K562 (cell line): ENCODE measurements around the gene FOXN3. TPM values are rescaled to one million over a fixed set of nuclear protein-coding genes. Genes with fewer than 3 reads are reported as not detected.

Source experiments
- ATAC-seq: fragments of 200-7000 bp; cut with Tn5 transposase; 3 replicates; pipeline ENCODE4 v1.9.1; 2020; ENCODE audit warnings: moderate library complexity
- BruUV-seq: library from RNA; stranded (reverse); fragments of 400-500 nt; replicated peaks from 2 replicates; lab custom pipeline; 2021; lab: Mats Ljungman, UMichigan
- CTCF ChIA-PET: fragments of 300-600 bp; formaldehyde crosslinking; extraction: SDS; loops from one replicate; lab custom pipeline; 2021; ENCODE audit warnings: low intra/inter-chr PET ratio; lab: Yijun Ruan, JAX
- POLR2A ChIA-PET: fragments of 300-600, 350-650 bp; sonication (Branson Sonifier 250); formaldehyde crosslinking; extraction: SDS; loops from one replicate; lab custom pipeline; 2021; ENCODE audit warnings: antibody characterized with exemption, inconsistent platforms; lab: Yijun Ruan, JAX
- DNase-seq, 4 experiments: peaks; one replicate each; pipeline versions ENCODE4 v3.0.0 to v3.0.0-alpha.2; 2011 to 2018; ENCODE audit warnings: low spot score in 3 of 4, mixed read lengths in 3 of 4; ENCODE audit errors: extremely low read depth in 1 of 4
- FAIRE-seq: peaks from 2 replicates; lab custom pipeline; 2011; peaks lifted over from hg19 to GRCh38; lab: Jason Lieb, UNC
- H2AFZ ChIP-seq: 2 replicates; pipeline ENCODE4 v1.6.0; 2011; ENCODE audit warnings: low read depth, low read length, control low read depth, inconsistent platforms
- H3K27ac ChIP-seq: fragments of 200-600 bp; 3 replicates; pipeline ENCODE4 v1.8.0; 2011; ENCODE audit warnings: low read depth, mild to moderate bottlenecking, control low read depth, inconsistent platforms, low read length, moderate library complexity, mixed read lengths; ENCODE audit errors: extremely low read depth
- H3K27me3 ChIP-seq, 2 experiments: fragments of 300-600 bp in 1 of 2; 2 replicates in 1 of 2; 3 replicates in 1 of 2; pipeline versions ENCODE4 v1.6.0 to v1.8.0; 2011; ENCODE audit warnings: inconsistent platforms in 2 of 2, low read length in 2 of 2, mild to moderate bottlenecking in 1 of 2, mixed read lengths in 1 of 2, moderate library complexity in 1 of 2; ENCODE audit not compliant: control insufficient read depth in 2 of 2, insufficient read depth in 2 of 2
- H3K36me3 ChIP-seq: fragments of 300-600 bp; 3 replicates; pipeline ENCODE4 v1.8.0; 2011; ENCODE audit warnings: mild to moderate bottlenecking, low read length, inconsistent platforms; ENCODE audit not compliant: control insufficient read depth, insufficient read depth
- H3K4me1 ChIP-seq, 2 experiments: fragments of 200-600 bp in 1 of 2; replicated peaks in 1 of 2; 2 replicates in 1 of 2; 3 replicates in 1 of 2; pipeline versions ENCODE4 v1.5.1 to v1.8.0; 2011; ENCODE audit warnings: inconsistent platforms in 2 of 2, low read length in 2 of 2, mild to moderate bottlenecking in 1 of 2, mixed read lengths in 1 of 2, moderate library complexity in 1 of 2; ENCODE audit not compliant: control insufficient read depth in 2 of 2, insufficient read depth in 2 of 2
- H3K4me2 ChIP-seq: 2 replicates; pipeline ENCODE4 v1.6.1; 2011; ENCODE audit warnings: low read length, control low read depth, inconsistent platforms, mixed read lengths; ENCODE audit not compliant: insufficient read depth
- H3K4me3 ChIP-seq: fragments of 200-600 bp; sonication (generic), shearing (Covaris generic); 2 replicates; pipeline ENCODE4 v1.5.1; 2016; ENCODE audit warnings: control low read depth, inconsistent platforms
- H3K79me2 ChIP-seq: fragments of 200-600 bp; 3 replicates; pipeline ENCODE4 v1.8.0; 2011; ENCODE audit warnings: low read length, inconsistent platforms; ENCODE audit not compliant: control insufficient read depth, insufficient read depth
- H3K9ac ChIP-seq, 2 experiments: 2 replicates each; pipeline versions ENCODE4 v1.6.0 to v1.6.1; 2011; ENCODE audit warnings: low read depth in 2 of 2, low read length in 2 of 2, control low read depth in 1 of 2, inconsistent platforms in 1 of 2, mild to moderate bottlenecking in 1 of 2, mixed read lengths in 1 of 2; ENCODE audit not compliant: insufficient read depth in 1 of 2
- H3K9me1 ChIP-seq: one replicate; pipeline ENCODE4 v1.6.0; 2011; ENCODE audit warnings: inconsistent platforms, mild to moderate bottlenecking, low read length, moderate library complexity; ENCODE audit not compliant: control insufficient read depth, insufficient read depth
- H3K9me3 ChIP-seq: replicated peaks from 2 replicates; pipeline ENCODE4 v1.5.1; 2011; ENCODE audit warnings: low read depth, low read length, inconsistent platforms; ENCODE audit not compliant: control insufficient read depth, insufficient read depth
- H4K20me1 ChIP-seq: replicated peaks from 2 replicates; pipeline ENCODE4 v1.6.1; 2011; ENCODE audit warnings: low read length, inconsistent platforms, mixed read lengths; ENCODE audit not compliant: control insufficient read depth, insufficient read depth
- BCL6 ChIP-seq: fragments of 250-450 bp; sonication (Bioruptor Pico); IDR thresholded peaks from 2 replicates; pipeline ENCODE4 v1.4.0; 2020
- CREM ChIP-seq: IDR thresholded peaks from 2 replicates; pipeline ENCODE4 v1.6.1; 2014; ENCODE audit warnings: antibody characterized with exemption, low read depth
- NCOA4 ChIP-seq: fragments of 450-650 bp; IDR thresholded peaks from 2 replicates; pipeline ENCODE4 v1.6.1; 2018; ENCODE audit warnings: mild to moderate bottlenecking; ENCODE audit not compliant: partially characterized antibody
- RBM15 ChIP-seq: fragments of 200-400 bp; formaldehyde crosslinking; IDR thresholded peaks from 2 replicates; pipeline ENCODE4 v1.6.1; 2018; ENCODE audit warnings: mild to moderate bottlenecking, low read length, moderate library complexity; ENCODE audit not compliant: insufficient read depth
- ZNF589 ChIP-seq: fragments of 200-800 bp; sonication (Bioruptor generic); IDR thresholded peaks from 2 replicates; pipeline ENCODE4 v1.6.1; 2016; ENCODE audit warnings: low read depth, missing genetic modification characterization, missing compliant biosample characterization
- WGBS: fragments of 100-300 bp; shearing (Covaris generic); methylation state at CpG from one replicate; pipeline ENCODE4 v1.1.6; 2016; ENCODE audit warnings: low coverage, mixed read lengths; ENCODE audit not compliant: insufficient coverage; ENCODE audit errors: missing lambda C conversion rate; 5-methylcytosine and 5-hydroxymethylcytosine counted together
- in situ Hi-C: fragments of 300-500 bp; cut with MboI; formaldehyde crosslinking; loops from 4 replicates; pipeline ENCODE4 v1.15.0; 2018; ENCODE audit warnings: inconsistent platforms, mixed read lengths
- intact Hi-C: fragments of 100-400 bp; cut with micrococcal nuclease; formaldehyde crosslinking; loops from 2 replicates; pipeline ENCODE4 v1.14.2; 2022
- polyA plus RNA-seq, 8 experiments: library from polyadenylated mRNA; depleted of rRNA in 4 of 8; stranded (reverse) in 5 of 8; unstranded in 3 of 8; fragments of >200 nt; fragmentation: Nextera tagmentation in 2 of 8; fragmentation: Illumina TruSeq in 1 of 8; extraction: Ambion mirVana in 2 of 8; extraction: Trizol in 1 of 8; gene quantifications; 2 replicates each; pipeline versions ENCODE4 v1.2.1 to v1.2.3, GENCODE V29; 2011 to 2014; ENCODE audit warnings: inconsistent platforms in 1 of 8, missing spikeins in 1 of 8
- total RNA-seq, 7 experiments: library from RNA; depleted of rRNA in 6 of 7; stranded (reverse); fragments of >200 nt in 6 of 7; fragmentation: Illumina TruSeq in 2 of 7; extraction: Trizol in 2 of 7; gene quantifications; 2 replicates each; pipeline versions ENCODE4 v1.2.1 to v1.2.3, GENCODE V29; 2011 to 2021; ENCODE audit warnings: low replicate concordance in 1 of 7
- TF ChIP-seq, protein P1 (sequence below): fragments of 250-450 bp; sonication (Bioruptor Pico); IDR thresholded peaks from 2 replicates; pipeline ENCODE4 v1.8.0; 2022; ENCODE audit warnings: moderate library complexity, mild to moderate bottlenecking, inconsistent platforms
- TF ChIP-seq, protein P2 (sequence below), 2 experiments: fragments of 150-350 bp in 1 of 2; IDR thresholded peaks; 2 replicates each; pipeline ENCODE4 v1.6.1; 2012 to 2016; ENCODE audit warnings: low read depth in 2 of 2, low read length in 2 of 2, mild to moderate bottlenecking in 1 of 2, moderate library complexity in 1 of 2
- TF ChIP-seq, protein P3 (sequence below), 2 experiments: fragments of 450-650 bp in 1 of 2; sonication (generic) in 1 of 2; formaldehyde crosslinking; conservative IDR thresholded peaks; 2 replicates each; pipeline versions ENCODE4 v1.4.0 to v1.8.1; 2020 to 2022; ENCODE audit warnings: mild to moderate bottlenecking in 1 of 2, missing genetic modification reagents in 1 of 2
- TF ChIP-seq, protein P4 (sequence below), 2 experiments: fragments of 450-650 bp in 1 of 2; sonication (generic) in 1 of 2; formaldehyde crosslinking in 1 of 2; IDR thresholded peaks in 1 of 2; conservative IDR thresholded peaks in 1 of 2; 2 replicates each; pipeline versions ENCODE4 v1.6.1 to v1.8.1; 2016 to 2023; ENCODE audit warnings: mild to moderate bottlenecking in 2 of 2, moderate library complexity in 2 of 2, inconsistent platforms in 1 of 2, missing genetic modification reagents in 1 of 2

The FOXN3 gene
- total and polyA plus RNA-seq, 9 of the 15 experiments (the other 6 are each of a cell fraction or from before 2014, with no cell fraction given): 0.07 to 1.3 (median 0.40) TPM

DNA sequence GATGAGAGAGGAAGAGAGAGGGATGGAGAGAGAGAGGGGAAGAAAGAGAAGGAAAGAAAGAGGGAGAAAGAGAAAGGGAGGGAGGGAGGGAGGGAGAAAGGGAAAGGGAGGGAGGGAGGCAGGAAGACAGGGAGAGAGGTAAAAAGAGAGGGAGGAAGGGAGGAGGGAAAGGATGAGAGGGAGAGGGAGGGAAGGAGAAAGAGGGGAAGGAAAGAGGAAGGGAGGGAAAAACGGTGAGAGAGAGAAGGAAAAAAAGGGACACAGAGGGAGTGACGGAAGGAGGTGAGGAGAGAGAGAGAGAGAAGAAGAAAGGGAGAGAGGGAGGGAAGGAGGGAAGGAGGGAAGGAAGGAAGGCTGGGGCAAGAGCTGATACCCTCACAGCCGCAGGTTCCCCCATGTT lies 56.8 kb downstream of the FOXN3 start:
- FAIRE-seq (no peak), DNase-seq (no peak), ATAC-seq (no peak)
- H3K27ac ChIP-seq: no peak overlapping the region
- no peaks in the 10 kb centered on the region for H3K36me3 ChIP-seq
- peaks cover 0 to 4% of the 10 kb centered on the region in 2 experiments; a peak in 1 of 5 replicates for H3K27me3 ChIP-seq
- intact Hi-C loops: no loop called here
- no peaks in the 10 kb centered on the region for H3K4me1 ChIP-seq
- 0% methylated on average over 1 of the region's 3 CpGs for WGBS
- no peaks in the 10 kb centered on the region for H3K9me3 ChIP-seq
- H3K4me3 ChIP-seq: no peak overlapping the region
- no peak overlapping the region for H2AFZ ChIP-seq
- no TSS peak for BruUV-seq
- no peaks in the 10 kb centered on the region for H4K20me1 ChIP-seq
- POLR2A ChIA-PET: no interaction called here
- H3K9me1 ChIP-seq: no peaks in the 10 kb centered on the region
- no peak overlapping the region for H3K4me2 ChIP-seq
- in situ Hi-C loops: no loop called here
- CTCF ChIA-PET: no interaction called here
- H3K79me2 ChIP-seq: no peaks in the 10 kb centered on the region
- no peak overlapping the region for H3K9ac ChIP-seq
- TF ChIP-seq RBM15: no peak
- TF ChIP-seq NCOA4: no peak
- TF ChIP-seq, protein P1, sequence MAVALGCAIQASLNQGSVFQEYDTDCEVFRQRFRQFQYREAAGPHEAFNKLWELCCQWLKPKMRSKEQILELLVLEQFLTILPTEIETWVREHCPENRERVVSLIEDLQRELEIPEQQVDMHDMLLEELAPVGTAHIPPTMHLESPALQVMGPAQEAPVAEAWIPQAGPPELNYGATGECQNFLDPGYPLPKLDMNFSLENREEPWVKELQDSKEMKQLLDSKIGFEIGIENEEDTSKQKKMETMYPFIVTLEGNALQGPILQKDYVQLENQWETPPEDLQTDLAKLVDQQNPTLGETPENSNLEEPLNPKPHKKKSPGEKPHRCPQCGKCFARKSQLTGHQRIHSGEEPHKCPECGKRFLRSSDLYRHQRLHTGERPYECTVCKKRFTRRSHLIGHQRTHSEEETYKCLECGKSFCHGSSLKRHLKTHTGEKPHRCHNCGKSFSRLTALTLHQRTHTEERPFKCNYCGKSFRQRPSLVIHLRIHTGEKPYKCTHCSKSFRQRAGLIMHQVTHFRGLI (CRISPR knock-in tag): no peak
- TF ChIP-seq BCL6 (CRISPR knock-in tag): no peak
- TF ChIP-seq, protein P2, sequence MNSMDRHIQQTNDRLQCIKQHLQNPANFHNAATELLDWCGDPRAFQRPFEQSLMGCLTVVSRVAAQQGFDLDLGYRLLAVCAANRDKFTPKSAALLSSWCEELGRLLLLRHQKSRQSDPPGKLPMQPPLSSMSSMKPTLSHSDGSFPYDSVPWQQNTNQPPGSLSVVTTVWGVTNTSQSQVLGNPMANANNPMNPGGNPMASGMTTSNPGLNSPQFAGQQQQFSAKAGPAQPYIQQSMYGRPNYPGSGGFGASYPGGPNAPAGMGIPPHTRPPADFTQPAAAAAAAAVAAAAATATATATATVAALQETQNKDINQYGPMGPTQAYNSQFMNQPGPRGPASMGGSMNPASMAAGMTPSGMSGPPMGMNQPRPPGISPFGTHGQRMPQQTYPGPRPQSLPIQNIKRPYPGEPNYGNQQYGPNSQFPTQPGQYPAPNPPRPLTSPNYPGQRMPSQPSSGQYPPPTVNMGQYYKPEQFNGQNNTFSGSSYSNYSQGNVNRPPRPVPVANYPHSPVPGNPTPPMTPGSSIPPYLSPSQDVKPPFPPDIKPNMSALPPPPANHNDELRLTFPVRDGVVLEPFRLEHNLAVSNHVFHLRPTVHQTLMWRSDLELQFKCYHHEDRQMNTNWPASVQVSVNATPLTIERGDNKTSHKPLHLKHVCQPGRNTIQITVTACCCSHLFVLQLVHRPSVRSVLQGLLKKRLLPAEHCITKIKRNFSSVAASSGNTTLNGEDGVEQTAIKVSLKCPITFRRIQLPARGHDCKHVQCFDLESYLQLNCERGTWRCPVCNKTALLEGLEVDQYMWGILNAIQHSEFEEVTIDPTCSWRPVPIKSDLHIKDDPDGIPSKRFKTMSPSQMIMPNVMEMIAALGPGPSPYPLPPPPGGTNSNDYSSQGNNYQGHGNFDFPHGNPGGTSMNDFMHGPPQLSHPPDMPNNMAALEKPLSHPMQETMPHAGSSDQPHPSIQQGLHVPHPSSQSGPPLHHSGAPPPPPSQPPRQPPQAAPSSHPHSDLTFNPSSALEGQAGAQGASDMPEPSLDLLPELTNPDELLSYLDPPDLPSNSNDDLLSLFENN (IDR thresholded peaks at IDR 0.05; ENCODE audit: low read depth in 2 of 2, low read length in 2 of 2): no peak
- TF ChIP-seq, protein P3, sequence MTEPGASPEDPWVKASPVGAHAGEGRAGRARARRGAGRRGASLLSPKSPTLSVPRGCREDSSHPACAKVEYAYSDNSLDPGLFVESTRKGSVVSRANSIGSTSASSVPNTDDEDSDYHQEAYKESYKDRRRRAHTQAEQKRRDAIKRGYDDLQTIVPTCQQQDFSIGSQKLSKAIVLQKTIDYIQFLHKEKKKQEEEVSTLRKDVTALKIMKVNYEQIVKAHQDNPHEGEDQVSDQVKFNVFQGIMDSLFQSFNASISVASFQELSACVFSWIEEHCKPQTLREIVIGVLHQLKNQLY (CRISPR knock-in tag; conservative IDR thresholded peaks at IDR 0.05): no peak
- TF ChIP-seq CREM: no peak
- TF ChIP-seq, protein P4, sequence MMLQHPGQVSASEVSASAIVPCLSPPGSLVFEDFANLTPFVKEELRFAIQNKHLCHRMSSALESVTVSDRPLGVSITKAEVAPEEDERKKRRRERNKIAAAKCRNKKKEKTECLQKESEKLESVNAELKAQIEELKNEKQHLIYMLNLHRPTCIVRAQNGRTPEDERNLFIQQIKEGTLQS (IDR thresholded peaks at IDR 0.05): no peak
- TF ChIP-seq, protein P4 (CRISPR knock-in tag; conservative IDR thresholded peaks at IDR 0.05): no peak
- no peak for TF ChIP-seq ZNF589
